ENCODE data around the gene MYO16. TPM values are rescaled to one million over a fixed set of nuclear protein-coding genes. Genes with fewer than 3 reads are reported as not detected.
A peak's percentile ranks its signal among the peaks of the same experiment; 100 is the strongest.

Gene MYO16
- polyA plus RNA-seq, 2 of the 4 experiments (the other 2 are of a cell fraction): 0.03 to 0.06 TPM

GRCh38 chr13:109204252-109204651, 574.8 kb downstream of the MYO16 start:
- FAIRE-seq (no peak), DNase-seq (ENCODE audit: low read depth in 1 of 2, low spot score in 1 of 2) (no peak), ATAC-seq (no peak)
- POLR2A ChIA-PET: no interaction called here
- WGBS (ENCODE audit: missing lambda C conversion rate): 97% methylated on average over 2 of the region's 2 CpGs
- Histone ChIP-seq H3K27ac (no peak overlapping the region; a peak in 1 of 6 replicates), H3K4me3 (no peak overlapping the region), H3K4me2 (no peak overlapping the region), H3K4me1 (peaks cover 23% of the 10 kb centered on the region), H3K9me3 (no peaks in the 10 kb centered on the region)
- CTCF ChIA-PET: interaction anchor here (1.2 kb wide), 1 partner anchor 11 kb away, joined by 3 read pairs; no protein-coding TSS in a partner anchor
- TF ChIP-seq, protein P1, sequence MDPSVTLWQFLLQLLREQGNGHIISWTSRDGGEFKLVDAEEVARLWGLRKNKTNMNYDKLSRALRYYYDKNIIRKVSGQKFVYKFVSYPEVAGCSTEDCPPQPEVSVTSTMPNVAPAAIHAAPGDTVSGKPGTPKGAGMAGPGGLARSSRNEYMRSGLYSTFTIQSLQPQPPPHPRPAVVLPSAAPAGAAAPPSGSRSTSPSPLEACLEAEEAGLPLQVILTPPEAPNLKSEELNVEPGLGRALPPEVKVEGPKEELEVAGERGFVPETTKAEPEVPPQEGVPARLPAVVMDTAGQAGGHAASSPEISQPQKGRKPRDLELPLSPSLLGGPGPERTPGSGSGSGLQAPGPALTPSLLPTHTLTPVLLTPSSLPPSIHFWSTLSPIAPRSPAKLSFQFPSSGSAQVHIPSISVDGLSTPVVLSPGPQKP (IDR thresholded peaks at IDR 0.05; ENCODE audit: low read depth, low read length): no peak
- no peak for TF ChIP-seq BHLHE40 (IDR thresholded peaks at IDR 0.05; ENCODE audit: low read depth, low read length)
- TF ChIP-seq ZNF302 (CRISPR knock-in tag; IDR thresholded peaks at IDR 0.05): no peak

GRCh38 chr13:109204657-109205056, 575.2 kb downstream of the MYO16 start:
- Histone ChIP-seq H3K27ac (no peak overlapping the region; a peak in 1 of 6 replicates), H3K9me3 (no peaks in the 10 kb centered on the region), H3K4me1 (peaks cover 23% of the 10 kb centered on the region), H3K4me3 (no peak overlapping the region), H3K4me2 (no peak overlapping the region)
- ChIA-PET CTCF (interaction anchor here (1.2 kb wide), 1 partner anchor 11 kb away, joined by 3 read pairs; no protein-coding TSS in a partner anchor), POLR2A (no interaction called here)
- no peak for DNase-seq (ENCODE audit: low read depth in 1 of 2, low spot score in 1 of 2)
- ATAC-seq: no peak
- no peak for TF ChIP-seq FOXS1 (CRISPR knock-in tag; IDR thresholded peaks at IDR 0.05)
- no peak for TF ChIP-seq RNF2 (IDR thresholded peaks at IDR 0.05; ENCODE audit: borderline replicate concordance, low read depth)
- no peak for TF ChIP-seq RARB (CRISPR knock-in tag; IDR thresholded peaks at IDR 0.05)
- no peak for TF ChIP-seq HEYL (CRISPR knock-in tag; IDR thresholded peaks at IDR 0.05)
- no peak for TF ChIP-seq HOXB13 (CRISPR knock-in tag; IDR thresholded peaks at IDR 0.05; ENCODE audit: low read depth)
- no peak for TF ChIP-seq ZNF302 (CRISPR knock-in tag; IDR thresholded peaks at IDR 0.05)
- TF ChIP-seq NPAS2 (CRISPR knock-in tag; IDR thresholded peaks at IDR 0.05; ENCODE audit: borderline replicate concordance): no peak
- TF ChIP-seq FOSB (CRISPR knock-in tag; IDR thresholded peaks at IDR 0.05): no peak
- no peak for TF ChIP-seq CHD2 (IDR thresholded peaks at IDR 0.05; ENCODE audit: low read length, partially characterized antibody)
- TF ChIP-seq ZC3H11A (IDR thresholded peaks at IDR 0.05): no peak
- TF ChIP-seq, protein P2, sequence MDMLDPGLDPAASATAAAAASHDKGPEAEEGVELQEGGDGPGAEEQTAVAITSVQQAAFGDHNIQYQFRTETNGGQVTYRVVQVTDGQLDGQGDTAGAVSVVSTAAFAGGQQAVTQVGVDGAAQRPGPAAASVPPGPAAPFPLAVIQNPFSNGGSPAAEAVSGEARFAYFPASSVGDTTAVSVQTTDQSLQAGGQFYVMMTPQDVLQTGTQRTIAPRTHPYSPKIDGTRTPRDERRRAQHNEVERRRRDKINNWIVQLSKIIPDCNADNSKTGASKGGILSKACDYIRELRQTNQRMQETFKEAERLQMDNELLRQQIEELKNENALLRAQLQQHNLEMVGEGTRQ (IDR thresholded peaks at IDR 0.05): no peak
- no peak for TF ChIP-seq CTCF (IDR thresholded peaks at IDR 0.05)
- TF ChIP-seq, protein P3, sequence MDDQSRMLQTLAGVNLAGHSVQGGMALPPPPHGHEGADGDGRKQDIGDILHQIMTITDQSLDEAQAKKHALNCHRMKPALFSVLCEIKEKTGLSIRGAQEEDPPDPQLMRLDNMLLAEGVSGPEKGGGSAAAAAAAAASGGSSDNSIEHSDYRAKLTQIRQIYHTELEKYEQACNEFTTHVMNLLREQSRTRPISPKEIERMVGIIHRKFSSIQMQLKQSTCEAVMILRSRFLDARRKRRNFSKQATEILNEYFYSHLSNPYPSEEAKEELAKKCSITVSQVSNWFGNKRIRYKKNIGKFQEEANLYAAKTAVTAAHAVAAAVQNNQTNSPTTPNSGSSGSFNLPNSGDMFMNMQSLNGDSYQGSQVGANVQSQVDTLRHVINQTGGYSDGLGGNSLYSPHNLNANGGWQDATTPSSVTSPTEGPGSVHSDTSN (IDR thresholded peaks at IDR 0.05): no peak
- no peak for TF ChIP-seq FOSL2 (IDR thresholded peaks at IDR 0.05)
- no peak for TF ChIP-seq FOSL2 (CRISPR knock-in tag; IDR thresholded peaks at IDR 0.05)
- TF ChIP-seq MYC (IDR thresholded peaks at IDR 0.05; ENCODE audit: borderline replicate concordance, low read length): no peak
- WGBS (ENCODE audit: missing lambda C conversion rate): 93% methylated on average over 4 of the region's 4 CpGs
- no peak for FAIRE-seq

- WGBS (ENCODE audit: missing lambda C conversion rate): 64% methylated on average over 2 of the region's 2 CpGs
- ChIA-PET CTCF (interaction anchor here (0.6 to 1.6 kb wide), 2 partner anchors 9 to 25 kb away, joined by 4 read pairs; no protein-coding TSS in a partner anchor), POLR2A (no interaction called here)
- TF ChIP-seq MYC (IDR thresholded peaks at IDR 0.05; ENCODE audit: borderline replicate concordance, low read length) (no peak), FOSL2 (IDR thresholded peaks at IDR 0.05) (no peak), FOSL2 (CRISPR knock-in tag; IDR thresholded peaks at IDR 0.05) (peak; percentile 36; the same call in 1 of the 2 replicates)
- no peak overlapping the region for H3K4me2 ChIP-seq
- no peak for DNase-seq (ENCODE audit: low read depth in 1 of 2, low spot score in 1 of 2)
- H3K27ac ChIP-seq: no peak overlapping the region; a peak in 1 of 6 replicates
- no peak for ATAC-seq
- no peak for FAIRE-seq
- H3K9me3 ChIP-seq: no peaks in the 10 kb centered on the region
- no peak overlapping the region for H3K4me3 ChIP-seq
- H3K4me1 ChIP-seq: peaks cover 23% of the 10 kb centered on the region
Measured at GRCh38 chr13:109205315-109205714, 575.9 kb downstream of the MYO16 start.
